NCI-H1092 treated with DMSO at 0.1 percent for 48 hours (cell line): ENCODE measurements around the gene ALS2.

Experiments
- DNase-seq: peaks from one replicate; lab custom pipeline; 2025; lab: John Stamatoyannopoulos, UW

Gene ALS2

DNA sequence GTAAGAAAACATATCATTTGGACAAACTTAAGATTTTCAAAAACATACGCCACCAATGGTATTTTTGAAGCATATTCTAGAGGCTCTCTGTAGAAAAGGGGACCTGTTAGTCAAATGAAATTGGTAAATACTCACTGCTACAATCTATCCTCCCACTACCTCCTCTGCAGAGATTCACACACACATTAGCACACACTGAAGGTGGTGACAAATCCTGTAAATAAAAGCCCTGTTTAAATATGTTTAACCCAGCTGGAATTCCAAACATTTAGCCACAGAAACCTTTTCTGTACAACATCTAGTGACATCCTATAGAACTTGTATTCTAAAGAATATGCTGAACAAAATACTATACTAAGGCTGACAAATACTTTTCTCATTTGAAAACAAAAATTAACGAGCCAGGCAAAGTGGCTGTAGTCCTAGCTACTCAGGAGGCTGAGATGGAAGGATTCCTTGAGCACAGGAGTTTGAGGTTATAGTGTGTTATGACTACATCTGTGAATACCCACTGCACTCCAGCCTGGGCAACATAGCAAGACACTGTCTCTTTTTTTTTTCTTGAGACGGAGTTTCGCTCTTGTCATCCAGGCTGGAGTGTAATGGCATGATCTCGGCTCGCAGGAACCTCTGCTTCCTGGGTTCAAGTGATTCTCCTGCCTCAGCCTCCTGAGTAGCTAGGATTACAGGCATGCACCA, 25.9 kb downstream of the ALS2 start:
- no peak for DNase-seq

DNA sequence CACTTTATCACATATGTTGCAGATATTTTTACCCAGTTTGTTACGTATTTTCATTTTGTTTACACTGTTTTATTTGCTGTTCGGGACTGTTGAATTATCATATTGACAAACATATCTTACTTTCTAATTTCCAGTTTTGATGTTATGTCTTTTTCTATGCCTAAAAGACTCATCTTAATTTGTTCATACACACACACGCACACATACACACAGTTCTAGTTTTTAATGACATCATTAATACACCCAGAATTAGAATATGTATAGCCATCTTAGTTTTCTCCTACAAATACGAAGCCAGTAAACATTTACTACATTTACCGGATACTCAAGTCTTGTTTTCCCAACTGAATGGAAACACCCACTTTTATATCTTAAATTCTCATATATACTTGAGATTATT, 29.2 kb downstream of the ALS2 start:
- DNase-seq = no peak

DNA sequence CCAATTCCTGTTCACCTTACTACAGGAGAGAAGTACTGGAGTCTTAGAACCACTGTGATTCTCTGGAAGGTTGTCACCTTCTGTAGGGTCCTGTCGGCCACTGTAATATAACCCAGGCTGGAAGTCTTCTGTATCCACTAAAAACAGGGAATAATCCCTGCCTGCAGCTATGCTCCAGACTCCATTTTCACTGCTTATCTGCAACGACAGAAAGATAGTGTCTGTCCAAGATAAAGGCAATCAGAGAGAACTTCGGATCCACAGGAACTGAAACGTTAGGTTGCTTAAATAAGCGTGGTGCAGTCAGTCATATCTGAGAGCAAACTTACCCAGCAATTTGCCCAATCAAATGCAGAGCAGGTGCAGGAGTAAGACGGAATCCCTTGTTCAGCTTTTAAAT, 34.2 kb downstream of the ALS2 start:
- no peak for DNase-seq

DNA sequence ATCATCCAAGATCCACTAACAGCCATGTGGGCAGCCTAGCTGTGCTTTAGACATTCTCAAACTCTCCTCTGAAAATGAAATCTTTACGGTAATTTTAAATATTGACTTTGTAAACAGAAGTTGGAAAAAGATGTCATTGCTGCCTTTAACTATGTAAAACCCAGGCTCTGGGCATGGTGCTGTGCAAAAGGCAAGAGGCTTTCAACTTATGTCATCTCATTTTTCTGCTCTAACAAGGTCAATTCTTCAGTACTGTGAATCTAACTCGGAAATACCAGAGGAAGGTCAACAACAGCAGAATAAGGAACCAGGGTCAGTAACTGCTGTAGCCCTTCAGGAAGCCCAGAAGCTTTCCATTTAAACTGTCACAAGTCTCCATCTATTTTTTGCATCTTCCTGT, 45.2 kb downstream of the ALS2 start:
- no peak for DNase-seq

DNA sequence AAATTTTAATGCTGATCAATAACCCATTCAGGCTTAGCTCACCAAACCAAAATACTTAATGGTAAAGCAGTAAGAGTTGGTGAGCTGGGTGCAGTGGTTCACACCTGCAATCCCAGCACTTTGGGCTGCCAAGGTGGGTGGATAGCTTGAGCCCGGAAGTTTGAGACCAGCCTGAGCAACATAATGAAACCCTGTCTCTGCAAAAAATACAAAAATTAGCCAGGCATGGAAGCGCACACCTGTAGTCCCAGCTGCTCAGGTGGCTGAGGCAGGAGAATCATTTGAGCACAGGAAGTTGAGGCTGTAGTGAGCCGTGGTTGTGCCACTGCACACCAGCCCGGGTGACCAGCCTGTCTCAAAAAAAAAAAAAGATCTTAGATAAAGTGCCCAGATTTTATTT, 46.6 kb downstream of the ALS2 start:
- no peak for DNase-seq

DNA sequence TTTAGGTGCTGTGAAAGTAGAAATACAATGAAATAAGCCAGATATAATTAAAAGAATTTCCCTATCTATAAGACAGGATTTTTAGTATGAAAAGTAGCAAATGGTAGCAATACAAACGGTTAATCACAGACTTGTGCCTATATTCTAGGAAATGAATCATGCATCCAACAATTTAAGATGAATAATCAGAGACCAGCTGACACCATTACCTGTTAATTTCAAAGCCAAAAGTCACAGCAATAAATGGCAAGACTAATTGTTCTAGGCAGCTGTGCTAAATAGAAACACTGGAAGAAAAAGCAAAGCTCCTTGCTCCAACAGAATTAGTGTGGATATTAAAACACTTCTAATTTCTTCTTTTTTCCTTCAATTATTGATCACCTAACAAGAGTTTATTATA, 47.2 kb downstream of the ALS2 start:
- no peak for DNase-seq

DNA sequence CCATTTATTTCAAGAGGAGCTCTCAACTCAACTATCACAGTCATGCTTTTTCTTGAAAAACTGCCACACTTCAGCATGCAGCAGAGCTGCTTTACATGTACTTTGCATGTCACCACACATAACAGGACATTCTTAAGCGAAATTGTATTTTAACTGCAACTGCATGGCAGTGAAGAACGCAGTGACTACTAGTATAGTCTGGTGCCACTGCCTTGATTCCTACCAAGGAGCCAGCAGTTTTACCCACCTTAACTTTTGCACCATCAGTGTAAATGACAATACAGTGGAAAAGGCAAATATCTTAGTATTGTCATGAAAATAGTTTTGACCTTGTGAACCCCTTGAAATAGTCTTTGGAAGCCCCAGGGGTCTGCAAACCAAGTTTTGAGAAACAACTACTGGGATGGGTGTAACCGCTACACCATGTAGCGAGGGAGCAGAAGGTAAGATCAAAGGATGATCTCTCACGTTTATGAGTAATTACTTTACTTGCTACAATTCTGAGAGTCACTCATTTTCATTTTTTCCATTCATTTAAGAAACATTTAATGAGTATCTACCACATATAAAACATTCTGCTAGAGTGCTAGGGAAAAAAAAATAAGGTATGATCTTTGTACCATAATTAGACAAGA, 50.0 kb downstream of the ALS2 start:
- DNase-seq = no peak

DNA sequence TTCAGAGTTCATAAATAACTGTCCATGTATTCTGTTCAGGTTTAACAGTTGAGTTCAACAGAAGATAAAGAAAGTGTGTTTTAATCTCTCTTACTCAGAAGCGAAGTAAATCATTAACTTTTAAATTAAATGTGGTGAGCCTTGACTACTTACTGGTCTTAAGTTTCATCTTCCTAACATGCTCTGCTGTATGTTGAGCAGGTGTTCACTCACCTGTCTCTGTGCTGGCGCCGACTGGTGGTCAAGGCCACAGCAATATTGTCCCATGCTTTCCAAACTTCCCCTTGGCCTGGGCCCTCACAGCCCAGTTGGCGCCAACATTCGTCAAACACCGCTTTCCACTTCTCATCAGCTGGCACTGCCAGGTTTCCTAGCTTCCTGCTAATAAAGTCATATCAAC, 65.3 kb downstream of the ALS2 start:
- DNase-seq = no peak

DNA sequence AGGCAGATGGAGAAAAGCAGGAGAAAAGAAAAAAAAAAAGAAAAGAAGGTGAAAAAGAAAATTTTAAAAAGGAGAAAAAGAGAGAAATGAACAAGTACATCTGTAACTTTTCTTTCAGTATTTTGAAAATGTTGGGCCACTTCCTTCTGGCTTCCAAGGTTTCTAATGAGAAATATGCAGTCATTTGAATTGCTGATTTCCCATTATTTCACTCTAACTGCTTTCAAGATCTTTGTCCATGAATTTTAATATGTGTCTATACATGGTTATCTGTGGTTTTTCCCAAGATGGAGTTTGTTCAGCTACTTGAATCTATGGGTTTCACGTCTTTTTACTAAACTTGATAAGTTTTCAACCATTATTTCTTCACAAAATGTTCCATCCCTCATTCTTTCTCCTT, 68.0 kb downstream of the ALS2 start:
- no peak for DNase-seq

DNA sequence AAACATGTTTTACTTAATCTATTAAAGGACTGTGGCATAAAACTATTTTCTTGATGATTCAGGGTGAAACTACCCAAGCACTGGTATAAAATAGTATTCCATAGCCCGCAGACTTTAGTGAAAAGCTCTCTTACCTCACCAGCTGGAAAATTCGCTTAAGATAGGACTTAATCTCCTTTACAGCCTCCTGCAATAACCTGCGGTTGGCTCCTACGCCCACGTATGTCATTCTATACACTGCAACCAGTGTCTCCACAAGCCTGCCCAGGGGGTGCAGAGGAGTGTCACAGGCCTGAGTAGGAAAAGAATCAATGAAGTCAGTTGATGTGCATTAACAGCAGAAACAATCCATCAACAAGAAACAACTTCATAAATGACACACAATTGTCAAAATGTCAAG, 71.0 kb downstream of the ALS2 start:
- no peak for DNase-seq

DNA sequence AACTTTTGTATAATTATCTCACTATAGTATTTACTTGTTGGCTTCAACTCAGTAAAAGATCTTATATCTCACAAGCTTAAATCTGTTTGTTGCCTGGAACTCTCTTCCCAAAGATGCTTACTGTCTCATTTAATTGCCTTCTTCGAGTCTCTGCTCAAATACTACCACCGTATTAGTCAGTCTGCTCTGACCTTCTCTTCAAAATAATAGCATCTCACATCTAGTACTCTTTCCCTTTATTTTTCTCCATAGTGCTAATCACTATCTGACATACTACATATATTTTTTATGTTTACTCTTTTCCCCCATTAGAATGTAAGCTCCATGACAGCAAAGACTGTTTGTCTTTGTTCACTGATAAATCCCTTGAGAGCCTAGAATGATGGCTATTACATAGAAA, 71.7 kb downstream of the ALS2 start:
- DNase-seq = no peak

DNA sequence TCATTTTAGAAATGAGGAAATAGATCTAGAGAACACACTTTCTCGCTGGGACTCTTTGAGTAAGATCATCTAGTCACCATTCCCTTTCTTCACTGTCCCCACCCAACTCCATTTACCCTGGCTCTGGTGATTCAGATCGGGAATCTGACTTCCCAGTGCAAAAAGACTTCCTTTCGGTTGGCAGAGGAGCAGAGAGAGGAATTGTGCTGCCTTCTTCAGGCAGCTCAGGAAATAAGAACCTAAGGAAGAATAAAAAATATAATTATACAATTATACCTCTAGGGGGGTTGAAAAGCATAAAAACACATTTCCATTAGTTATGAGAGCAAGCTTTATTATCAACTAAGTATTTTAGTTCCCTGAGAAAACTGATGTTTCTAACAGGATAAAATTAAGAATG, 73.0 kb downstream of the ALS2 start:
- no peak for DNase-seq

DNA sequence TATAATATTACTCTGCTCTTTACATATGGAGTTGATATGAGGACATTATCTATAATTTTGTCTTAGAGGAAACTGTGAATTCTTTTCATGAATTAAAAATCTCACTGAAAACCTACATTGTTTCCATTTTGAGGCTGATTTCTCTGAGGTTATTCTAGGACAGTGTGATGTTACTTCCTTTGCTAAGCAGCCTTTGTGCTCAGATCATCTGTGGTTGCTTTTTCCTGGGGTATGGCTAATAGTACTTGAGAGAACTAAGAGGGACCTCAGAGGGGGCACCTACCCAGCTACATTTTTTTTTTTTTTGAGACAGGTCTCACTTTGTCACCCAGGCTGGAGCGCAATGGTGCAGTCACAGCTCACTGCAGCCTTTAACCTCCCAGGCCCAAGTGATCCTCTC, 73.6 kb downstream of the ALS2 start:
- DNase-seq = no peak

DNA sequence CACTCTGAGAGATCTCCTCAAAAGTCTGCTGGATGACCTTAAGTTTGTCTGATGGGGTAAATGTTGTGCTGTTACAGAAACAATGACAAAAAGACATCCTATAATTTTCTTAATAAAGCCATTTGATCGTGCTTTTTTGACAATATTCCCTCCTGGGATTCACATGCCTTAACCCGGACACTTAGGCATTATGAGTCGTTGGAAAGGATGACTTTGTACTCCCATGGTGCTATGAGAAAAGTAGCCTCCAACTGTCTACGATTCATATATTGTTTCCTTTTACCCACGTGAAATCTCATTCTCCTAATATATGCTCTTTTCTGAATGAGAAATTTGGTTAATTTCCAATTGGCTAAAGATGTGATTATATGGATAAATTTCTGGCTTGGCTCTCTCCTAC, 76.2 kb downstream of the ALS2 start:
- no peak for DNase-seq

DNA sequence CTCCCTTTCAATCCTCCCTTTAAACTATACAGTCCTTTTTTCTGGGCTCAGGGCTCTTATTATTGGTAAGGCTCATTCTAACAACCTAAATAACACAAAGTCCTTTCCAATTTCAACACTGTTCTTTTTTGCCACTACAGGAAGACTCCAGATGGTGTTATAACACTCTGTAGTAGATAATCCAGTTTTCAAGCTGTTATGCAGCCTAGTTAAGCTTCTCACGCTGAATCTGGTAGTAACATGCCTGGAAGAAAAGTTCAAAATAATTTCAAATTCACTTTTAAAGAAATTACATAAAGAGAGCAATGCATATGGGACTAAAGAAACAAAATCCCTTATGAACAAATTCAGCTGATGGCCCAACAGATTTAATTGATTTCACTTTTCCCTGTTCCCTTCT, 79.1 kb downstream of the ALS2 start:
- DNase-seq = no peak

DNA sequence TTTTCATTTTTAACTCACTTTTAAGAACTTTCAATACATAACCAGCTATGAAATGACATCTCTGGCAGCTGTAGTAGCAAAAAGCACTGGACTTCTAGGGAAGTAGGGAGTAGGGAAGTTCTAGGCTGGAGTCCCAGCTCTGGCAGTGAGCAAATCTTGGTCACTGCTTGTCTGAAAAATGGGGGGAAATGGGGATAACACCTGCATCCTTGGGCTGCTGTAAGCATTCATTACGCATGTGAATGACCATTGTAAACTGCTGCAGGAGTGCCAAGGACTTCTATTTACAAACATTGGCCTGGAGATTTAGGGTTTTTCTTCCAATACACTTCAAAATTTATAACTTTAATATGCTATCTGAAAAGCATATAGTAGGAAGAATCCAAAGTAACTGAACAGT, 81.3 kb downstream of the ALS2 start:
- DNase-seq = no peak

DNA sequence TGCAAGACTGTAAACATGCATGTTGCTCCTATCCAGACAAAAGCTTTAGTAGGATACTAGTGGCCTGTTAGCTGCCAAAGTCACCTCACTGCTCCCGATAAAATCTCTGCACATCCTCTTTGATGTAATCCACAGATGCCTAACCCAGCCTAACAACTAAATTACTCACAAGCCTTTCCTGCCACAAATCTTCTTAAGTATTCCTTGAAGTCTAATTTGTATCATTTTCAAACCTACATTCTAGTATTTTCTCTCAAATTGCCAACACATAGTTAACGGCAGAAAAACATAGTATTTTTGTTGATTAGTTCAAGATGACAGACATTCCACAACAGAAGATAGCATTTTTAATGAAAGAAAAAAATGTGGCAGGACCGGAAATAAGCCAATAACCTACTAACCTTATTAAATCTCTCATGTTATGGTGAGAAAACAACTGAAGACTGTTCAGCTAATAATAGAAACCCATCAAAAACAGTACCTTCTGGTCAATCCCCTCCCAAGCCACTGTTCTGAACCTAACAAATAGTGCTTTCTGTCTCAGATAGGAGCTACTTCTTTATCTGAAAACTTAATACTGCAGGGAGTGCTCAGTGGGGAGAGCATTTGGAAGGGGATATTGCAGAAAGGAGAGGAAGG, 82.0 kb downstream of the ALS2 start, which contains the start of gene MPP4:
TSS of gene MPP4 (minus strand) at position 57 of the 639 bp plus-strand sequence. CDS start 4,690 bp downstream, outside the sequence.
- no peak for DNase-seq

DNA sequence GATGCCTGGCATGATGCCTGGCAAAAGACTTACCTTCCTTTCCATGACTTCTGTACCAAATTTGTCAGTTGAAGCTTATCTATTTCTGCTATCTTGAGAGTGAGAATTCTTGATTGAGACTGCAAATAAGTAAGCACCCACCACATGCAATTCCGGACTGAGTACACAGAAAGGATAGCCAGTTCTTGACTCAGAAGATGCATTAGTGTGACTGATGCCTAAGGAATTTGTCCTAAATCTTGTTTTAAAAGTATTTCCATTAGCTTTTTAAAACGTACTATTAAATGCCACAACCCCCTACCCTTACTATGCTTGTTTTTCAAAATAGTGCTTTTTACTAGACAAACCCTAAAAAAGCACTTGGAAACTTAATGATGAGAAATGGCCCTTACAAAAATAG, 82.8 kb downstream of the ALS2 start:
- no peak for DNase-seq

DNA sequence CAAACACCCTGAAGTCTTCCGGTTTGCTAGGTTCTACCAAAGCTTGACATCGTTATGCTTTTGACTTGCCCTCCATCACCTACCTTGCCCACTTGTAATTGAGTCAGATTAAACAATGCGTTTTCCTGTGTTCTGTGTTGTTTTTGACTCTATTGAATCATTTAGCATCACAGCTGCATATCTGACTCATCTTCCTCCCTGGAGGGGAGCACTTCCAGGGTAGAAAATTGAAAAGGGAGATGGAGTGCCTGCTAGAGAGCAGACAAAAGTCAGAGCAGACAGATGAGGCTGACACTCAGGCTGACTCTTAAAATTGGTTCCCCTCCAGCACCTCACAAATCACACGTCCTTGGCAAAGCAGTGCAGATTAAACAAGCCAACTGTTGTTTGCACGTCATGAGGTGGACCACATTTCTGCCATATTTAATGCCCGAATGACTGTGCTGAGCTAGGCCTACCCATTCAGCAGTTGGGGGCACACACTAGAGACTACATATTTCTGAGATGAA, 84.5 kb downstream of the ALS2 start:
- no peak for DNase-seq

DNA sequence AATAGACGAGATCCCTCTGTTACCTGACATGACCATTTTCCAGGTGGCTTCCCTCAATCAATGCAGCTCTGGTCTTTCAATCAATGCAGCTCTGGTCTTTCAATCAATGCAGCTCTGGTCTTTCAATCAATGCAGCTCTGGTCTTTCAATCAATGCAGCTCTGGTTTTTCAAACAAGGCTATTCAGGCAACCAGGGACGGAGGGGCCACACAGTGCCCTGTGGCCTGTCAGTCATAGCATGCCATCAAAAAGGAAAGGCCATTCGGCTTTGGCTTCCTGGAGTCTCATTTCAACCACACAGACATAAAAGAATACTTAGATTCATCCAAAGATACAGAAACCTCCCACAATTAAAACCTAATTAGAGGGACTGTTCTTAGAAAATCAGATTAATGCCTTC, 95.6 kb downstream of the ALS2 start:
- DNase-seq = no peak

DNA sequence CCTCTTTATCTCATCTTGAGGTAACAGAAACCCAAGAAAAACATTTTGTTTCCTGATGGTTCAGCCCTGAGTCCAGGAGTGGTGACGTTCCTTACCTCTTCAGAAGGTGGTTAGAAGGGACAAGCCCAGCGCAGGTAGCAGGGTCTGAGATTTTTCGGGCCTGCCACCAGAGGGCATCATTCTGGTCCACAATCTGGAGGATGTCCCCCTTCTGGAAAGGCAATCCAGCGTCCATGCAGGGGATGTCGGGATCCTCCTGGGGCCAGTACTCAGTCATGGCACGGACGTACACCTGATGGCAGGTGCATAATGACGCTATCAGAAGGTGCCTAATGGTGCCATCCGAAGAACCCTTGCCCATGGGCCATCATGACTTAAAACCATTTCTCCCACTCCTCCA, 100.0 kb downstream of the ALS2 start:
- no peak for DNase-seq

DNA sequence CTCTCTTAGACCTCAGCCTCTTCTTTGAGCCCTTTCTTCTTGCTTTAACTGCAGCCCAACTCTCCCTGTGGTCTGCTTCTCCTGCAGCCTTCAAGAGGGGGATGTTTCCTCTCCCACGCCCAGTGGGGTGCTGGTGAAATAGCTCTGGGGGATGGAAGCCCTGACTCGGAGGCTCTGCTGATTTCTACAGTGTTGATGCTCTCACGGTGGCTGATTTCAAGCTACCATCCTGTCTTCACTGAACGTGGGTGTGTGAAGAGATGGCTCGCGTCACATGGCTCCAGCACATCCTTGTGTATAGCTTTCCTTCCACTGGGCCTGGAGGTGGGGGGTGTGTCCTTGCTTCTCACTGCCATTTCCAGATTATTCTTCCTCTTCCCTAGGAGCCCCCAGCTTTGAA, 102.3 kb downstream of the ALS2 start:
- DNase-seq = no peak

DNA sequence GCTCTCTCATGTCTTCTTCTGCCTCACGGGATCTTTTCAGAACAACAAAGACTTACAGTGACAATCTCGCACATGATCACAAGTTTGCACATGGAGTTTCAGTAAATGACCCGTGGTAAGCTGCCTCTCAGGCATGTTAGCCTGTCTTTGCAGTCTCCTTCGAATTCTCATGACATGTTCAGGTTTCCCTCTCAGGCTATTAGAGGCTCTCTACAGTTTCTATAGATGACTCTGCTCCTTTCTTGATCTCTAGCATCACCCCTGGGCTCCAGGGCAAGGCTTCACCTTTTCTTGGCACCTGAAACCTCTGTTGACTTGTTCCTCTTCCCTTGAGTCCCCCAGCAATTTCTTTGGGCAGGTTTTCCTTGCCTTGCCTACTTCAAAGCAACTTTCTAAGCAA, 105.3 kb downstream of the ALS2 start:
- DNase-seq = no peak
